ENCODE data around the gene GEMIN4.

GEMIN4 gene

GRCh38 chr17:746181-746580 is 5.9 kb downstream of the GEMIN4 start:
- in situ Hi-C loops (cut with MboI; ENCODE audit: low sequenced_read_pairs): no loop called here

GRCh38 chr17:745406-745805 is 6.7 kb downstream of the GEMIN4 start:
- in situ Hi-C loops (cut with MboI; ENCODE audit: low sequenced_read_pairs): no loop called here

GRCh38 chr17:744937-745336 is 7.1 kb downstream of the GEMIN4 start:
- in situ Hi-C loops (cut with MboI; ENCODE audit: low sequenced_read_pairs): no loop called here

GRCh38 chr17:743139-743538 is 8.9 kb downstream of the GEMIN4 start:
- in situ Hi-C loops (cut with MboI; ENCODE audit: low sequenced_read_pairs): no loop called here

- in situ Hi-C loops (cut with MboI; ENCODE audit: low sequenced_read_pairs): no loop called here
Measured at GRCh38 chr17:742147-742793, 9.8 kb downstream of the GEMIN4 start.

- in situ Hi-C loops (cut with MboI; ENCODE audit: low sequenced_read_pairs): no loop called here
Measured at GRCh38 chr17:740240-741017, 11.6 kb downstream of the GEMIN4 start.

- in situ Hi-C loops (cut with MboI; ENCODE audit: low sequenced_read_pairs): no loop called here
Measured at GRCh38 chr17:737561-738113, 14.4 kb downstream of the GEMIN4 start.

- in situ Hi-C loops (cut with MboI; ENCODE audit: low sequenced_read_pairs): no loop called here
Measured at GRCh38 chr17:733743-734142, 18.3 kb downstream of the GEMIN4 start.

GRCh38 chr17:732902-733720 is 19.0 kb downstream of the GEMIN4 start:
- in situ Hi-C loops (cut with MboI; ENCODE audit: low sequenced_read_pairs): no loop called here

- in situ Hi-C loops (cut with MboI; ENCODE audit: low sequenced_read_pairs): no loop called here
Measured at GRCh38 chr17:732067-732901, 19.8 kb downstream of the GEMIN4 start, which contains the start of gene TLCD3A. TSS of gene TLCD3A (plus strand) at chr17:732596. CDS start at chr17:732648, 52 bp downstream.

GRCh38 chr17:731644-732066 is 20.4 kb downstream of the GEMIN4 start:
- in situ Hi-C loops (cut with MboI; ENCODE audit: low sequenced_read_pairs): no loop called here

- in situ Hi-C loops (cut with MboI; ENCODE audit: low sequenced_read_pairs): no loop called here
Measured at GRCh38 chr17:728911-729310, 23.2 kb downstream of the GEMIN4 start.

- in situ Hi-C loops (cut with MboI; ENCODE audit: low sequenced_read_pairs): no loop called here
Measured at GRCh38 chr17:726271-726919, 25.7 kb downstream of the GEMIN4 start.

GRCh38 chr17:725746-726145 is 26.3 kb downstream of the GEMIN4 start:
- in situ Hi-C loops (cut with MboI; ENCODE audit: low sequenced_read_pairs): no loop called here

- in situ Hi-C loops (cut with MboI; ENCODE audit: low sequenced_read_pairs): no loop called here
Measured at GRCh38 chr17:725084-725483, 27.0 kb downstream of the GEMIN4 start.

GRCh38 chr17:721540-721937 is 30.5 kb downstream of the GEMIN4 start:
- in situ Hi-C loops (cut with MboI; ENCODE audit: low sequenced_read_pairs): no loop called here

- in situ Hi-C loops (cut with MboI; ENCODE audit: low sequenced_read_pairs): no loop called here
Measured at GRCh38 chr17:720706-721539, 31.1 kb downstream of the GEMIN4 start.

- in situ Hi-C loops (cut with MboI; ENCODE audit: low sequenced_read_pairs): no loop called here
Measured at GRCh38 chr17:718075-718474, 34.0 kb downstream of the GEMIN4 start.

- in situ Hi-C loops (cut with MboI; ENCODE audit: low sequenced_read_pairs): no loop called here
Measured at GRCh38 chr17:708132-708531, 43.9 kb downstream of the GEMIN4 start.
